ENCODE measurements around the gene GJD3.

- TF ChIP-seq GATA2 (IDR thresholded peaks at IDR 0.05; ENCODE audit: low read depth, low read length) (no peak), GATA3 (IDR thresholded peaks at IDR 0.05; ENCODE audit: low read depth, low read length) (no peak)
These were observed 41.9 kb downstream of the GJD3 start for GRCh38 chr17:40322358-40323315.
